Right hindlimb (tissue), 1 donor: ENCODE data around the gene S100Z.
"Not testable (repeated sequence)": the region's sequence is repeated elsewhere in the genome, so short reads cannot be mapped to it uniquely, and the experiment has no call there.

Source experiments
- DNase-seq: peaks from one replicate; pipeline ENCODE4 v3.0.0-alpha.2; 2018

S100Z gene

DNA sequence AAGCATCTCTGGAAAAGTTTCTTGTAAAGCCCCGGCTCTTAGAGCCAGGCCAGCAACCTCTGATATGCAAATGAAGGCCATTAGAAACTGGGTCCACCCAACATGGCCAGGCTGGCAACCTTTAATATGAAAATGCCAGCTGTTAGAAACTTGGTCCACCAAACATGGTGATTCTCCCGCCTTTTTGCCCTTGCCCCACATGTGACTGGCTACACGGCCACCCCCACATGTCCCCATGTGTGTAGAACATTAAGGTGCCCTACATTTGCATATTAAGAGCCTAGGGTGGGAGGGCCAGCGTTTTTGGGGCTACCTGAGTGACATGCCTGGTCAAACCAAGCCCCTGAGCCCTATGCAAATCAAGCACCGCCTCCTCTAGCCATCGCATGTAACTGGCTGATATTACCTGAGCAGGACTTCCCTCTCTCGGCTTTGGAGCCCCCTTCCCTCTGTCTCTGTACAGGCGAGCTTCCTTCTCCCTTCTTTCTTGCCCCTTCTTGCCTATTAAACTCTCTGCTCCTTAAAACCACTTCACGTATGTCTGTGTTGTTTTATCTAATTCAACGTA is 39.0 kb downstream of the S100Z start:
- no peak for DNase-seq

DNA sequence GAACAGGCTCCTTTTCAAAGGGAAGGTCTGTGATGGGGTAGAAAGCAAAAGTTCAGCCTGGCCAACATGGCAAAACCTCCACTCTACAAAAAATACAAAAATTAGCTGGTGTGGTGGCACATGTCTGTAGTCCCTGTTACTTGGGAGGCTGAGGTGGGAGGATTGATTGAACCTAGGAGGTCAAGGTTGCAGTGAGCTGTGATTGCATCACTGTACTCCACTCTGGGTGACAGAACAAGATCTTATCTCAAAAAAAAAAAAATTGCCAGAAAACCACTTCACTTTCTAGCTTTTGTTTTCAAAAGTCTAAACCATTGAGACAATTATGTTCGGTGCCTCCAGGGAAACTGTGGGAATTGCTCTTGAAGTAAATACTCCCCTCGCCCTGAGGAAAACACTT is 43.5 kb downstream of the S100Z start:
- no peak for DNase-seq

DNA sequence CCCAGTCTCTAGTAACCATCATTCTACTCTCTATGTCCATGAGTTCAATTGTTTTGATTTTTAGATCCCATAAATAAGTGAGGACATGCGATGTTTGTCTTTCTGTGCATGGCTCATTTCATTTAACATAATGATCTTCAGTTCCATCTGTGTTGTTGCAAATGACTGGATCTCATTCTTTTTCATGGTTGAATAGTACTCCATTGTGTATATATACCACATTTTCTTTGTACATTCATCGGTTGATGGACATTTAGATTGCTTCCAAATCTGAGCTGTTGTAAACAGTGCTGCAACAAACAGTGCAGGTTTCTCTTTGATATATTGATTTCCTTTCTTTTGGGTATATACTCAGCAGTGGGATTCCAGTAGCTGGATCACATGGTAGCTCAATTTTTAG is 46.4 kb downstream of the S100Z start:
- no peak for DNase-seq

DNA sequence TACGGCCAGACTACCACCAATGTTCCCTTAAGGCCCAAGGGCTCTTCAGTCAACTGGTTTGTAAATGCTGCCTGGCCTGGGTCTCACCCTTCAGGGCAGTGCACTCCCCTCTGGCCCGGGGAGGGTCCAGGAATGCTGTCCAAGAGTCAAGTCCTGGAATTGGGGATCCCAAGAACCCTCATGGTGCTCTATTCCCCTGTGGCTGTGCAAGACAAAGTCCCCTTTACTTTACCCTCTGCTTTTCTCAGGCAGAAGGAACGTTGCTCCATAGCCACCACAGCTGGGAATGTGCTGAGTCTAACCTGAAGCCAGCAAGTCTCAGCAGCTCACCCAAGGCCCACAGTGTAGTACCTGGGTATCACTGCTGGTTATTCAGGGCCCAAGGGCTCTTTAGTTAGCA is 51.7 kb downstream of the S100Z start:
- no peak for DNase-seq

DNA sequence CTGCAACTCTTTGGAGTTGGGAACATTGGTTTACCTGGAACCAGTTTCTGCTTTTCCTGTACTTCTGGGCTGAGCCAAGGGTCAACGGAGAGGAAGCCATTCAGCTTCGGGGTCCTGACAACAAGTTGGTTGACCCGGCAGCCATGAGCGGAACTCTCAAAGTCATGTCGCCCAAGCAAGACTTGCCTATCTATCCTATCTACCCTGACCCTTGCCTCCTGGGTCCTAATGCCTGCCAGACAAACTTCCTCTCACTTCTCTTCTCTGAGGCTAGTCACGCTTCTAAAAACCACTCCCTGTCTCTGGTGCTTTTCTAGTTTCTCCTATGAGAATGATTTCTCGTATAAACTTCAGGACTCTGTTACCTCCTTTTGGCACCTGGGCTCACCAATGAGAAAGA is 58.4 kb downstream of the S100Z start:
- DNase-seq: no peak

DNA sequence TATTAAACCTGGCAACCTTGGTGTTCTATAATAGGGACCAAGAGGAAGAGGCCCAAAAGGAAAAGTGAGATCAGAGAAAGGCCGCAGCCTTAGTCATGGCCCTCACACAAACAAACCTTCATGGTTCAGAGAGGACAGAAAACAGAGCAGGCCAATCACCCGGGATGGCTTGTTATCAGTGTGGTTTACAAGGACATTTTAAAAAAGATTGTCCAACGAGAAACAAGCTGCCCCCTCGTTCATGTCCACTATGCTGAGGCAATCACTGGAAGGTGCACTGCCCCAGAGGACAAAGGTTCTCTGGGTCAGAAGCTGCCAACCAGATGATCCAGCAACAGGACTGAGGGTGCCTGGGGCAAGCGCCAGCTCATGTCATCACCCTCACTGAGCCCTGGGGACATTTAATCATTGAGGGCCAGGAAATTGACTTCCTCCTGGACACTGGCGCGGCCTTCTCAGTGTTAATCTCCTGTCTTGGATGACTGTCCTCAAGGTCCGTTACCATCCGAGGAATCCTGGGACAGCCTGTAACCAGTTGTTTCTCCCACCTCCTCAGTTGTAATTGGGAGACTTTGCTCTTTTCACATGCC is 60.6 kb downstream of the S100Z start:
- DNase-seq: not testable (repeated sequence)

DNA sequence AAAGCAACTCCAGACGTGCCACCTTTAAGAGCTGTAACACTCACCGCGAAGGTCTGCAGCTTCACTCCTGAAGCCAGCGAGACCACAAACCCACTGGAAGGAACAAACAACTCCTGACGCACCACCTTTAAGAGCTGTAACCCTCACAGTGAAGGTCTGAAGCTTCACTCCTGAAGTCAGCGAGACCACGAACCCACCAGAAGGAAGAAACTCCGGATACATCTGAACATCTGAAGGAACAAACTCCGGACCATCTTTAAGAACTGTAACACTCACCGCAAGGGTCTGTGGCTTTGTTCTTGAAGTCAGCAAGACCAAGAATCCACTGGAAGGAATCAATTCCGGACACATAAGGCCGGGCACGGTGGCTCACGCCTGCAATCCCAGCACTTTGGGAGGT is 64.9 kb downstream of the S100Z start:
- DNase-seq: not testable (repeated sequence)

DNA sequence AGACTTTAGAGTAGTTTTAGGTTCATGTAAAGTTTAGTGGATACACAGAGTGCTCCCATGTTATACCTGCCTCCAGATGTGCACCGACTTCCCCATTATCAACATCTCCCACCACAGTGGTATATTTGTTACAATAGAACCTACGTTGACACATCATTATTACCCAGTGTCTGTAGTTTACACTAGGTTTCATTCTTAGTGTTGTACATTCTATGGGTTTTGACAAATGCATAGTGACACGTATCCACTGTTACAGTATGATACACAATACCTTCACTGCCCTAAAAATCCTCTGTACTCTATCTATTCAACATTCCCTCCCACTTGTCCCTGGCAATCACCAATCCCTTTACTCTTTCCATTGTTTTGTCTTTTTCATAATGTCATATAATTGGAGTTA is 68.7 kb downstream of the S100Z start:
- no peak for DNase-seq

DNA sequence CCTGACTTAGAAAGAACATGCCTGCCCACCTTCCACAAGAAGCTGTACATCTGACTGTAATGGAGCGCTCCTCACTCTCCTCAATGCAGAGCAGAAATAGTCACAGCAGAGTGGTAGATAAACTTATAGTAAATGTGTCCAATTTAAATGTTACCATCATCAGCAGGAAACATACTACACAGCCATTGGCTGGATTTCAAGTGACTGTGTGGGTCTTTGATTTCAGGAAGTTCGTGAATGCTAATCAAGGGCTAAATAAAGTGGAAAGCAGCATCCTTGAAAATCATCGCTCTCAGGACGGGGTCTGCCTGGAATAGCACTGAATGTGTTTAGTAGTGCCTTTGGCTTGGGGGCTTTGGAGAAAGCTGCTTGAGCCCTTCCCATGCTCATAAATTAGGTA is 70.7 kb downstream of the S100Z start:
- no peak for DNase-seq

DNA sequence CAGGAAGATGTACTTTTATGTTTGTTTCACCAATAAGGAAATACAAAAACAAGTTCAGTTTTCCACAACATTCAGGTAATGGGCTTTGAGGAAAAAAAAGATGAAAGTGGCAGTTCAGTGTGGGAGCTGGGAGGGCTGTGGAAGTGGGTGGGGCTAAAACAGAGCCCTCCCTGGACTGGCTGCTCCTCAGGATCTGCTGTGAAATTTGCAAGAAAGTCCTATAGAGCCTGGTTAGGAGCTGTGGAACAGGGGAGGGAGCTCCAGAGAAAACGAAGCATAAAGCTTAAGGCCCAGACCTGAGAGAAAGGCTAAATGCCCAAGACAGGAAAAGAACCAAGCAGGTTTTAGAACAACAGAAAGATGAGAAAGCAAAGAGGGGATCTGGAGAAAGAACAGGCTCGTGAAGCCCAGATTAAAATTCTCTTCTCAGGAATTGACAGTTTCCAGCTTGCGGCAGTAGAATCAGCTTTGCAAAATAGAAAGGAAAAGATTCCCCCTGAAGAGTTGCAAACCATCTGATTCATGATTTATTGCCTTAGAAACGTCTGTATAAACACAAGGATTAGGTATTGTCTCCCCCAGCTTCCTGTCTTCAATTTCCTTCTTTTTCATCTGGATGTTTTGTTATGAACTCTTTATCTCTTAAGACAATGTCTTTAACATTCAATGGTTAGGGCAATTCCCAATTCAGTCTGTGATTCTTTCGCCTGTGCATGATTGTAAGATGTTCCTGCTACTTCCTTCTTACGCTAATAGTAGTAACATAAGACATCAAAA is 76.7 kb downstream of the S100Z start:
- DNase-seq: no peak

DNA sequence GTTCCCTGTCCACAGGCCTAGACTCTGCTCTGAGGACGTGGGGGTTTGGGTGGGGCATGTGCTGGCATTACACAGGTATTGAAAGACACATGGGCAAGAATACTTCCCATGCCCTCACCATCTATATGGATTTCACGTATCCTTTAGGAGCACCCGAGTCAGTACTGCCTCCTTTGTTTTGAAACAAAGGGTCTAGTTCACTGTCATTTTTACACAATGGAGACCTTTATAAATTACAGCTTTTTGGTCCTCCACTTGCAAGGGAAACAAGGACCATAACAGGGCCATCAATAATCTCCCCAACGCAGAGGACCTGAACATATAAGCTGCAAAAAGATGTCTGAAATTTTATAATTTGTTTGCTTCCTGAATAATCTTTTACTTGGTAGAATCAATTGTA is 78.1 kb downstream of the S100Z start:
- DNase-seq: no peak

DNA sequence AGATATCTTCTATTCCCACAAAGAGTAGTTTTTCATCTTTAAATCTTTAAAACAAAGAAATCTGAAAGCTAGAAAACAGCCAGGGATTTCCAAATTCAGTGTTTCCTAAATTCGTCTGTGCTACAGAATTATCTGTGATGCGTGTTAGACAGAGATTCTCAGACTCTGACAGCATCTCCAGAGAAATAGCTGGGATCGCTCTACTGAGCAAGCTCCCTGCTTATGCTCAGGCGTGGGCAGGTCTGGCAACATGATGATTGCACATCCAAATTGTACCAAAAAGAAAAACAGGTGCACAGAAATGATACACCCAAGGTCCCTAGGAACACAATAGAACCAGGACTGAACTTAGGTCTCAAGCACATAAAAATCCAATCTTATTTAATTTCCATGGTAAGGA is 80.3 kb downstream of the S100Z start:
- no peak for DNase-seq

DNA sequence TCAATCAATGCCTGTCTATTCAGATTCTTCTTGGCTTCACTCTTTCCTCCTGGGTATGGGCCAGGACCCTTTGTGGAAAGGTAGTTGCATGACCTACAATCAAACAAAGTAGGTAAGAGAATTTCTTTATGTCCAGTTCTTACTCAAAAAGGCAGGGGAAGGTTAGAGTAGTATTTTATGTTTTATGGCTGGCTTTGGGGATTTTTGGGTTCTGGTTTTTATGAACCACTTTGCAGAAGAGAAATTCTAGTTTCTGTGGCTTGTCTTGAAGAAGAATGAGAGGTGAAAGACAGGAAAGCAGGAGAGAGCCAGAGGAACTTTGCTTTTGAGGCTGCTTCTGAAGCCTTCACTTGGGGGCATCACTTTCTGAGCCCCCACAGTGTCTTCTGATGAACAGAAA is 88.4 kb downstream of the S100Z start:
- no peak for DNase-seq

DNA sequence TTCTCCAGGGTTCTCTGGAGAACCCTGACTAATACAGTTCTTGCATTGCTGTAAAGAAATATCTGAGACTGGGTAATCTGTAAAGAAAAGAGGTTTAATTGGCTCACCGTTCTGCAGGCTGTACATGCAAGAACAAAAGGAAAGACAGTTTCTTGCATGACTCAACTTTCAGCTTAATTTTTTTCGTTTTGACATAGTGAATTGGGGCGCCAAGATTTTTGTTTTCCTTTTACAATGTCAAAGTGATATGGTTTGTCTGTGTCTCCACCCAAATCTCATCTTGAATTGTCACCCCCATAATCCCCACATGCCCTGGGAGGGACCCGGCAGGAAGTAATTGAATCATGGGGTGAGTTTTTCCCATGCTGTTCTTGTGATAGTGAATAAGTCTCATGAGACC is 91.2 kb downstream of the S100Z start:
- DNase-seq: no peak

DNA sequence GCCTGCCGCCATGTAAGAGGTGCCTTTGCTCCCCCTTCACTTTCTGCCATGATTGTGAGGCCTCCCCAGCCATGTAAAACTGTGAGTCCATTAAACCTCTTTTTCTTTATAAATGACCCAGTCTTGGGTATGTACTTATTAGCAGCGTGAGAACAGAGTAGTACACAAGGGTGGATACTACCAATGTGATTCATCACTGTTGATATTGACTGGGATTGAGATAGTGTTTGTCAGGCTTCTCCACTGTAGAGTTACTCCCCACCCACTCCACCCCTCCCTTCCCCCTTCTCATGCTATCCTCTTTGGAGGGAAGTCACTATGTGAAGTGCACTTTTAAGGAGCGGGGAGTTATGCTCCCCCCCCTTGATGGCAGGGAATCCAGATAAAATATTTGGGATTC is 91.6 kb downstream of the S100Z start:
- DNase-seq: no peak

DNA sequence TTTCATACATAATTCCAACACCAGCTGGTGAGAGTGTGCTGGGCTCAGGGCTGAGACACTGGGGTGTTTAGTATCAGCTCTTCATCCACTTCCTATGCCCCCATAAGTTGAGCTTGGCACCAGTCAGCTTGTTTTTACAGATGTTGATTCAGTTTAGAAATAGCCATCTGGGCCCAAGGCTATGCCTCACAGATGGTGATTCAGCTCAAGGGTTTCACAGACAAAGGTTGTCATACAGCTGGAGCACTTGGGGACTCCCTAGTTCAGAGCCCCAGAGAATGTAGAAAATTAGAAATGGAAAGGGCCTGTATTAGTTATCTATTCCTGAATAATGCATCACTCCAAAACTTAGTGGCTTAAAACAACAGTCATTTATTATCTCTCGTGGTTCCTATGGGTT is 92.8 kb downstream of the S100Z start:
- DNase-seq: no peak

DNA sequence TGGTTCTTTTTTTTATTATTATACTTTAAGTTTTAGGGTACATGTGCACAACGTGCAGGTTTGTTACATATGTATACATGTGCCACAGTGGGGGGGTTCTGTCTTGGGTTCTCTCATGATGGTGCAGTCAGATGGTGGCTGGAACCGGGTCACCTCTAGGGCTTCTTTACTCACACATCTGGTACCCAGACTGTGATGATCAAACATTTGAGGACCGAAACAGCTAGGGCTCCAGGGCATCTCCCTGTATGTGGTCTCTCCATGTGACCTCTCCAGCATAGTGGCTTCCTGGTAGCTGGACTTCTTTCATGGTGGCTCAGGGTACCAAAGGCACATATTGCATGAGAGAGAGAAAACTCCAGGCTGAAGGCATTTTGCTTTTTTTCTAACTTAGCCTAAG is 93.2 kb downstream of the S100Z start:
- DNase-seq: no peak

DNA sequence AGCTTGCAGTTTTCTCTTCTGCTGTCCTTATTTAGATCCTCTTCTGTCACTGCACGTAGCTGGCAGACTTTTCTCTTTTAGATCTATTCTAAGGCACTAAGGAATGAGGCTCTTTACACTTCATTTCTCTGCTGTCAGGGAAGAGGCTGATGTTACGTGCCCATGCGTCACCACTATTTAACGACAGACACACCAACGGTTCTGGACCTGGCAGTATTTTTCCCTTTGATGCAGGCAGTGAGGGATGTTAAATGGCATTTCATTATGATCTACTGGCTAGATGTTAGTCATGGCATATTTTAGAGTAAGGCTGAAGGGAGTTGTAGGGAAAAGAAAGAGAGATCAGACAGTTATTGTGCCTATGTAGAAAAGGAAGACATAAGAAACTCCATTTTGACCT is 94.8 kb downstream of the S100Z start:
- no peak for DNase-seq

DNA sequence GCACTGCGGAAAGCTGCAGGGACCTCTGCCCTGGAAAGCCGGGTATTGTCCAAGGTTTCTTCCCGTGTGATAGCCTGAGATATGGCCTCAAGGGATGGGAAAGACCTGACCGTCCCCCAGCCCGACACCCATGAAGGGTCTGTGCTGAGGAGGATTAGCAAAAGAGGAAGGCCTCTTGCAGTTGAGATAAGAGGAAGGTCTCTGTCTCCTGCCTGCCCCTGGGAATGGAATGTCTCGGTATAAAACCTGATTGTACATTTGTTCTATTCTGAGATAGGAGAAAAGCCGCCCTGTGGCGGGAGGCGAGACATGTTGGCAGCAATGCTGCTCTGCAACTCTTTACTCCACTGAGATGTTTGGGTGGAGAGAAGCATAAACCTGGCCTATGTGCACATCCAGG is 95.4 kb downstream of the S100Z start:
- not testable (repeated sequence) for DNase-seq

DNA sequence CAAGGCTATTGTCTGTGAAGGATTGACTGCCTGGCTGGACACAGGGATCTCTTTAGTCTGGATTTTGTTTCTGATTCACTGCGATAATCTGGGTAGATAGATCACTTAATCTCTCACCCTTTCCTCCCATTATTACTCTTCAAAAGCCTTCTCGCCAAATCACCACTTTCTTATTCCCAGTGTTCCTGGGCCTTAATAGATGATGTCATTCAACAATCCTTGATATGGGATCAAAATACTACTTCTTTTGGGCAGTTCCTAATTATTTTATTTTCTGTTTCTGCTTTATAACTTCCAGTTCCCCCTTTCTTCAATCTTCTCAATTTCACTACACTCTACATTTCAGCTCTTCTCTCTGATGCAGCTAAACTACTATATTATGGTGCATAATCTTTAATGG is 96.3 kb downstream of the S100Z start:
- DNase-seq: no peak

DNA sequence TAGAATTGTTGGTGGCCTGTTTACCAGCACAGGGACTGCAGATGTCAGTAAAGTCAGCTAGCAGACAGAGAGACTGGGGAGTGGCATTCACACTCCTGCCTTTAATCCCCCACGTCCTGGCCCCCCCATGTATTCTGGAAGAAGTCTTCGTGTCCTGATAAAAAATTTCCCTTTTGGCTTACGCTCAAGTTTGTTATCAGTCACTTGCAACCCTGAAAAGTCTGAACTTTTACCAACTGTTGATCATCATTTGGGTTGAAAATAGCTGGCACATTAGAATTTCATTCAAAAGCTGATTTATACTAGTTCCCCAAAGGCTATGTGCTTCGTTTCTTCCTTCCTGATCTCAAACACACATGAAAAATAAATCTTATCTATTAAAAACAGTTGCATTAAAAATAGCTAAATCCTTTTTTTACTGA is 97.3 kb downstream of the S100Z start:
- DNase-seq: no peak

DNA sequence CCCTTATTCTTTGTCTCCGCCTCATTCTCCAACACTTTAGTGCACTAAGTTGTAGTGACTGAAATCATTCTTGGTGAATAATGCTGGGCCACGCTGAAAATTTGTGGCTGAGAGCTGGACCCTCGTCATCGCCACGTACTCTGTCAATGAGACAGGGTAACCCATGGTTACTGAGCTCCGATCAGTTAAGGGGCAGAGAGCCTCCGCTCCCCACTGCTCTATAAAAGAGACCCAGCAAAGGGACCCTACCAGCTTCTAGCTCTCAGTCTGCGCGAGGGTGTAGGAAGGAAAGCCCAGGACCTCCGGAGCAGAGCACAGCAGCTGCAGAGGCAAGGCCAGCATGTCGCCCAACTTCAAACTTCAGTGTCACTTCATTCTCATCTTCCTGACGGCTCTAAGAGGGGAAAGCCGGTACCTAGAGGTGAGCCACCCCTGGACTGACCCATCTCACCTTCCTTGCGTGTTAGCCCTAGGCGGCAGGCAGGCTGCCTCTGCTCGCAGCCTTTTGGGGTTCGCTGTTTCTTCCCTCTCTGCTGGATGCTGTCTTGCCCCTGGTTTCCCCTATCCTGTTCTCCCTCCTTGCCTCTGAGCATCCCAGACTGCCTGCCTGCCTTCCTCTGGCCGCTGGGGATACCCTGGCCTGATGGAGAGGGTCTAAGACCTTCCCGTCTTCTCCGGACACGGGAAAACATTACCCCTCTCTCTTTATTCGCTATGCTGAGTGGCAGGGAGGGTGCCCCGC is 103.2 kb downstream of the S100Z start, which contains the start of gene CRHBP:
Gene CRHBP, plus strand, starts transcription at position 251 of the 742 bp plus-strand sequence. Its CDS starts 90 bp downstream, at position 341.
- DNase-seq: no peak

DNA sequence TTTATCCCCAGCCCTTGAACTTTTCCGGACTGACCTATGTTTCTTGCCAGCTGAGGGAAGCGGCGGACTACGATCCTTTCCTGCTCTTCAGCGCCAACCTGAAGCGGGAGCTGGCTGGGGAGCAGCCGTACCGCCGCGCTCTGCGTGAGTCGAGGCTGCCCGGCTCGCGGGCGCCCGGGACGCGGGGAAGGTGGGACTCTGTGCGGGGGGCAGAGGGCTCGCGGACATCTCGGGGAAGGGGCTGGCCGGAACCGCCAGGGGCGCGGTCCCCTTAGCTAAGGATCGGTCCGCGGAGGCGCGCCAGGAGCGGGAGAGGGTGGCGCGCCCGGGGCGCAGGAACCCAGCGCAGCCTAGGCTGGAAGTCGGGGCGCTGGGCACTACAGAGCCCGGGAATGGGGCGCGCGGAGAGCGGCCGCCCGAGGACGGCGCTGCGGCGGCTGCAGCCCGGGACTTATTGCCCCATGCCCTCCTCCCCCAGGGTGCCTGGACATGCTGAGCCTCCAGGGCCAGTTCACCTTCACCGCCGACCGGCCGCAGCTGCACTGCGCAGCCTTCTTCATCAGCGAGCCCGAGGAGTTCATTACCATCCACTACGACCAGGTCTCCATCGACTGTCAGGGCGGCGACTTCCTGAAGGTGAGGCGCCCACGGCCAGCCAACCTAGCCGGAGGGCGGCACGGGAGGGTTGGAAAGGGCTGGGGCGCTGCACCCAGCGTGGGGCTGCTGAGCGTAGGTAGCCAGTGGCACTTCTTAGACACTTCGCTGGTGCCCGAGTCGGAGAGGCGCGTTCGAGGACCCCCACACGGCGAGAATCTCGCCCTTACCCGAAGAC is 104.0 kb downstream of the S100Z start:
- no peak for DNase-seq
